Fibroblast of lung (primary cell): Measurements from ENCODE around the gene CTF1. TPM values are rescaled to one million over a fixed set of nuclear protein-coding genes. Genes with fewer than 3 reads are reported as not detected.

ENCODE experiments used
- DNase-seq, 2 donors: peaks; one replicate each; pipeline versions ENCODE4 v3.0.0 to v3.0.0-alpha.2; 2010; ENCODE audit warnings: low read depth in 2 of 2
- H2AFZ ChIP-seq: 2 replicates; pipeline ENCODE4 v1.5.1; 2012; ENCODE audit warnings: low read length, control low read depth, inconsistent platforms
- H3K27ac ChIP-seq: 2 replicates; pipeline ENCODE4 v1.5.1; 2011; ENCODE audit warnings: low read length, control low read depth; ENCODE audit not compliant: insufficient read depth
- H3K27me3 ChIP-seq: 2 replicates; pipeline ENCODE4 v1.5.1; 2011; ENCODE audit warnings: mild to moderate bottlenecking, low read length; ENCODE audit not compliant: control insufficient read depth, insufficient read depth
- H3K36me3 ChIP-seq: 2 replicates; pipeline ENCODE4 v1.5.1; 2011; ENCODE audit warnings: low read length; ENCODE audit not compliant: control insufficient read depth, insufficient read depth
- H3K4me1 ChIP-seq: 2 replicates; pipeline ENCODE4 v1.5.1; 2011; ENCODE audit warnings: low read length; ENCODE audit not compliant: control insufficient read depth, insufficient read depth; ENCODE audit errors: extremely low read depth
- H3K4me2 ChIP-seq: 2 replicates; pipeline ENCODE4 v1.5.1; 2011; ENCODE audit warnings: low read length, control low read depth; ENCODE audit not compliant: insufficient read depth; ENCODE audit errors: extremely low read depth
- H3K4me3 ChIP-seq, 4 experiments: fragments of 200-600 bp in 1 of 4; sonication (generic) in 1 of 4; replicated peaks in 1 of 4; 2 replicates each; pipeline ENCODE4 v1.5.1; 2011 to 2016; ENCODE audit warnings: low read length in 4 of 4, low read depth in 3 of 4, mild to moderate bottlenecking in 3 of 4, control low read depth in 2 of 4, inconsistent platforms in 1 of 4, mixed read lengths in 1 of 4; ENCODE audit not compliant: insufficient read depth in 1 of 4; ENCODE audit errors: control extremely low read depth in 1 of 4
- H3K79me2 ChIP-seq: 2 replicates; pipeline ENCODE4 v1.5.1; 2012; ENCODE audit warnings: mild to moderate bottlenecking, low read length, inconsistent platforms; ENCODE audit not compliant: control insufficient read depth, insufficient read depth
- H3K9ac ChIP-seq: 2 replicates; pipeline ENCODE4 v1.5.1; 2011; ENCODE audit warnings: mild to moderate bottlenecking, low read length, control low read depth; ENCODE audit not compliant: insufficient read depth
- H3K9me3 ChIP-seq: 2 replicates; pipeline ENCODE4 v1.5.1; 2012; ENCODE audit warnings: low read depth, low read length; ENCODE audit not compliant: control insufficient read depth, insufficient read depth
- H4K20me1 ChIP-seq: 2 replicates; pipeline ENCODE4 v1.5.1; 2011; ENCODE audit warnings: low read length; ENCODE audit not compliant: control insufficient read depth, insufficient read depth; ENCODE audit errors: extremely low read depth
- EZH2 ChIP-seq: IDR thresholded peaks from 2 replicates; pipeline ENCODE4 v1.5.1; 2012; ENCODE audit warnings: low read length, control low read depth, mild to moderate bottlenecking; ENCODE audit errors: missing control alignments
- polyA plus RNA-seq, 2 donors: library from polyadenylated mRNA; depleted of rRNA in 1 of 2; stranded (reverse) in 1 of 2; unstranded in 1 of 2; fragments of >200 nt; gene quantifications; 2 replicates each; pipeline ENCODE4 v1.2.1, GENCODE V29; 2011 to 2012; ENCODE audit warnings: missing spikeins in 1 of 2
- total RNA-seq: library from RNA; depleted of rRNA; stranded (reverse); fragments of >200 nt; gene quantifications from 2 replicates; pipeline ENCODE4 v1.2.1, GENCODE V29; 2014
- TF ChIP-seq, protein P1 (sequence below), 2 donors: IDR thresholded peaks in 1 of 2; conservative IDR thresholded peaks in 1 of 2; 1 replicate in 1 of 2; 2 replicates in 1 of 2; pipeline ENCODE4 v1.5.1; 2011 to 2012; ENCODE audit warnings: low read length in 2 of 2, control low read depth in 1 of 2, inconsistent platforms in 1 of 2, low read depth in 1 of 2, mild to moderate bottlenecking in 1 of 2

The CTF1 gene
- total and polyA plus RNA-seq, 2 donors (not counting 1 experiment from before 2014, with no cell fraction given), result 5.3 to 8.8 TPM

DNA sequence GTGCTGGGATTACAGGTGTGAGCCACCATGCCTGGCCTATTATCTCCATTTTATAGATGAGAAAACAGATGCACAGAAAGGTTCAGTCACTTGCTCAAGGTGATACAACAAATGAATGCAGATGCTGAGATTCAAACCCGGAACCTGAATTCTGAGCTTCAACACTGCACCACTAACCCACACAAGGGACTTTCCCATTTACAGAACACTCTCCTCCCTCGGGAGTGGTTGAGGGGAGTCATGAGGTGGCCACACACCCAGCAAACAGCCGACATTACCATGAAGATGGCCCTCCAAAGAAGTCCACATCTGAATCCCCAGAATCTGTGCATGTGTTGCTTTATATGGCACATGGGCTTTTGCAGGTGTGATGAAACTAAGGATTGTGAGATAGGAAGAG is 11.7 kb upstream of the CTF1 start:
- Histone ChIP-seq H3K4me2 (no peak overlapping the region), H3K4me3 (no peak overlapping the region), H4K20me1 (no peaks in the 10 kb centered on the region), H2AFZ (no peak overlapping the region), H3K36me3 (peaks cover 14% of the 10 kb centered on the region), H3K9me3 (no peaks in the 10 kb centered on the region), H3K27ac (no peak overlapping the region), H3K27me3 (no peaks in the 10 kb centered on the region), H3K9ac (no peak overlapping the region), H3K79me2 (no peaks in the 10 kb centered on the region), H3K4me1 (no peaks in the 10 kb centered on the region)
- TF ChIP-seq, protein P1, sequence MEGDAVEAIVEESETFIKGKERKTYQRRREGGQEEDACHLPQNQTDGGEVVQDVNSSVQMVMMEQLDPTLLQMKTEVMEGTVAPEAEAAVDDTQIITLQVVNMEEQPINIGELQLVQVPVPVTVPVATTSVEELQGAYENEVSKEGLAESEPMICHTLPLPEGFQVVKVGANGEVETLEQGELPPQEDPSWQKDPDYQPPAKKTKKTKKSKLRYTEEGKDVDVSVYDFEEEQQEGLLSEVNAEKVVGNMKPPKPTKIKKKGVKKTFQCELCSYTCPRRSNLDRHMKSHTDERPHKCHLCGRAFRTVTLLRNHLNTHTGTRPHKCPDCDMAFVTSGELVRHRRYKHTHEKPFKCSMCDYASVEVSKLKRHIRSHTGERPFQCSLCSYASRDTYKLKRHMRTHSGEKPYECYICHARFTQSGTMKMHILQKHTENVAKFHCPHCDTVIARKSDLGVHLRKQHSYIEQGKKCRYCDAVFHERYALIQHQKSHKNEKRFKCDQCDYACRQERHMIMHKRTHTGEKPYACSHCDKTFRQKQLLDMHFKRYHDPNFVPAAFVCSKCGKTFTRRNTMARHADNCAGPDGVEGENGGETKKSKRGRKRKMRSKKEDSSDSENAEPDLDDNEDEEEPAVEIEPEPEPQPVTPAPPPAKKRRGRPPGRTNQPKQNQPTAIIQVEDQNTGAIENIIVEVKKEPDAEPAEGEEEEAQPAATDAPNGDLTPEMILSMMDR (conservative IDR thresholded peaks at IDR 0.05 in 1 of 2, IDR thresholded peaks at IDR 0.05 in 1 of 2; ENCODE audit: low read depth in 1 of 2, low read length in 2 of 2), result no peak
- no peak for TF ChIP-seq EZH2
- DNase-seq, result no peak

DNA sequence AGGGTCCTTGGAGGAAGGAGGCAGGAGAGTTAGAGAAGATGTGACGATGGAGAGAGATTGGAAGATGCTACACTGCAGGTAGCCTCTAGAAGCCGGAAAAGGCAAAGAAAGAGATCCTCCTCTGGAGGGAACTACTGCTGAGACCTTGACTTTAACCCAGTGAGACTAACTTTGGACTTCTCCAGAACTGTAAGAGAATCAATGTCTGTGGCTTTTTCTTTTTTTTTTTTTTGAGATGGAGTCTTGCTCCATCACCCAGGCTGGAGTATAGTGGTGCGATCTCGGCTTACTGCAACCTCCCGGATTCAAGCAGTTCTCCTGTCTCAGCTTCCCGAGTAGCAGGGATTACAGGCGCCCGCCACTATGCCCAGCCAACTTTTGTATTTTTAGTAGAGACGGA is 11.2 kb upstream of the CTF1 start:
- H3K4me1 ChIP-seq, result no peaks in the 10 kb centered on the region
- H3K27me3 ChIP-seq, result no peaks in the 10 kb centered on the region
- no peaks in the 10 kb centered on the region for H3K9me3 ChIP-seq
- no peaks in the 10 kb centered on the region for H3K79me2 ChIP-seq
- no peaks in the 10 kb centered on the region for H4K20me1 ChIP-seq
- TF ChIP-seq EZH2, result no peak
- TF ChIP-seq, protein P1 (conservative IDR thresholded peaks at IDR 0.05 in 1 of 2, IDR thresholded peaks at IDR 0.05 in 1 of 2; ENCODE audit: low read depth in 1 of 2, low read length in 2 of 2), result no peak
- H3K4me2 ChIP-seq, result no peak overlapping the region
- no peak overlapping the region for H3K4me3 ChIP-seq
- H3K36me3 ChIP-seq, result peaks cover 14% of the 10 kb centered on the region
- no peak overlapping the region for H2AFZ ChIP-seq
- no peak overlapping the region for H3K27ac ChIP-seq
- no peak for DNase-seq
- H3K9ac ChIP-seq, result no peak overlapping the region

DNA sequence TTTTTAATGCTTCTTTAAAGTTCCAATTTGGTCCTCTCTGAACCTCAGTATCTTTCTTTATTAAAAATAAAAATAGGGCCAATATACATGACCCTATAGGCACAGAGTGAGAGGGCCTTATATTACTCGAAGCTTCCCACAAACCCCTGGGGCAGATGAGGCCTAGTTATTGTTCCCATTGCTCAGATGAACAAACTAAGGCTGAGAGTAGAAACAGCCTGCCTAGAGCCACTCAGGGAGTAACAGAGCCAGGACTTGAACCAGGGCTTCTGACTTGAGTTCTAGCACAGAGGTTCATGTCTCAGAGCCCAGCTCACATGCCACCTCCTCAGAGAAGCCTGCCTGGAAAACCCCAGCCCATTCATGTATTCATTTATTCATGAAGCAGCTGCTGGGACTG is 10.3 kb upstream of the CTF1 start:
- no peaks in the 10 kb centered on the region for H3K4me1 ChIP-seq
- H3K36me3 ChIP-seq, result peaks cover 14% of the 10 kb centered on the region
- no peak overlapping the region for H3K9ac ChIP-seq
- no peaks in the 10 kb centered on the region for H3K79me2 ChIP-seq
- H3K4me2 ChIP-seq, result no peak overlapping the region
- TF ChIP-seq EZH2, result no peak
- TF ChIP-seq, protein P1 (conservative IDR thresholded peaks at IDR 0.05 in 1 of 2, IDR thresholded peaks at IDR 0.05 in 1 of 2; ENCODE audit: low read depth in 1 of 2, low read length in 2 of 2), result no peak
- H4K20me1 ChIP-seq, result no peaks in the 10 kb centered on the region
- no peak for DNase-seq
- no peaks in the 10 kb centered on the region for H3K9me3 ChIP-seq
- H3K27ac ChIP-seq, result no peak overlapping the region
- H3K27me3 ChIP-seq, result no peaks in the 10 kb centered on the region
- no peak overlapping the region for H2AFZ ChIP-seq
- no peak overlapping the region for H3K4me3 ChIP-seq
